BE2C (cell line): ENCODE data around the gene AHI1.
A peak's percentile ranks its signal among the peaks of the same experiment; 100 is the strongest.

Experiments
- DNase-seq: peaks from one replicate; pipeline ENCODE4 v3.0.0-alpha.2; 2020
- H3K27me3 ChIP-seq: fragments of 250-450 bp; sonication (Bioruptor Pico); 2 replicates; pipeline ENCODE4 v1.5.1; 2020; ENCODE audit warnings: mild to moderate bottlenecking
- H3K36me3 ChIP-seq: fragments of 250-450 bp; sonication (Bioruptor Pico); 2 replicates; pipeline ENCODE4 v1.5.1; 2020; ENCODE audit warnings: mild to moderate bottlenecking
- H3K4me1 ChIP-seq: fragments of 250-450 bp; sonication (Bioruptor Pico); 2 replicates; pipeline ENCODE4 v1.5.1; 2020
- H3K4me3 ChIP-seq: 2 replicates; pipeline ENCODE4 v1.5.1; 2011; ENCODE audit warnings: low read depth, low read length
- H3K9me3 ChIP-seq: fragments of 250-450 bp; sonication (Bioruptor Pico); 2 replicates; pipeline ENCODE4 v1.5.1; 2020
- CTCF ChIP-seq: IDR thresholded peaks from 2 replicates; pipeline ENCODE4 v1.5.1; 2012; ENCODE audit warnings: mild to moderate bottlenecking, low read depth, low read length

AHI1 gene

DNA sequence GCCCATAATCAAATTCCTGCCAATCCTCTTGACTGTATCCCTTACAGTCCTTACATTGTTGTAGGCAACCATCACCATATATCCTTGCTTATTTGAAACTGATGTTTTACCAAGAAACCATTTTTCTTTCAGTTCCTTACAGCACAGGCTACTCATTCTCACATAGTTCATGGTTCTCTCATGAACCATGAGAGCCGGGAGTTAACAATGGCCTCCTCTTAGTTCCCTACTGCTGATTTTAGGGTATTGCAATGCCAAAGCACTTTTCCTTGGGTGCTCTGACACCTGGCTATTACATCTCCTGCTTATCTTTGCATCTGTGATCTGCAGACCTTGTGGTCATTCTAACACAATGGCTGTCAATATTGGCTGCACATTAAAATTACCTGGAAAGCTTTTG is 183.0 kb downstream of the AHI1 start:
- Histone ChIP-seq H3K9me3 (no peaks in the 10 kb centered on the region), H3K27me3 (no peaks in the 10 kb centered on the region), H3K4me1 (no peaks in the 10 kb centered on the region), H3K4me3 (no peak overlapping the region), H3K36me3 (no peaks in the 10 kb centered on the region)
- 0 out of 2 replicates have a peak, but pooled peaks have one; percentile 6 for TF ChIP-seq CTCF
- DNase-seq: no peak

DNA sequence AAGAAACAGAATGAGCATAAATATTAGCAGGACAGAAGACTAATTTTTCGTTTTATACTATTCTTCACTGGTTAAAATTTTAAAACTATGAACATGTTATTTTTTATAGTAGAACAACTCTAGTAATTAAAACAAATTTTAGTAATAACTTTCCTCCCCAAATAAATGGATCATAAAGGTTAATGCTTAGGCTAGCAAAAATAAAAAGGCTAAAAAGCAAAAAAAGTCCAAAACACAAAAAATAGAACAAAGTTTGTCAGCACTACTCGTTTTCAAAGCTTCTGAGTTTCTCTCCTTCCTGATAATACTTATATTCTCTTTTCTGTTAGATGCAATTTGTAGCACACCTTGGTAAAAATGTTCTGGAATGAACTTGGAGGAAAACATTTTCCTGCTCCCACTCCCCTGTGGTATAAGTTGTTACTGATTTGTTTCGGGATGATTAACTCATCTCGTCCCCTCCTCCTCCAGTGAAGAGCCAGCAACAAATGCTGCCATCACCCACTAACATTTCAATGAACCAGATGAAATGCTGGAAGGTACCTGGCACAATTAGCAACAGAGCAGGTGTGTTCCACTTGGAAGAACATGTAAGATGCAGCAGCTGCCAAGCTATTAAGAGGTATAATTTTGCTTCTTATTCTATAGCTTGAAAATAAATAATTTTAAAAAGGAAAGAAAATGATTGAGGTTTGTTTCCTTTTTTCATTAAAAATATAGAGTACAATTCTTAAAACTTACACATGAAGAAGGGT is 185.9 kb downstream of the AHI1 start:
- TF ChIP-seq CTCF: no peak
- no peaks in the 10 kb centered on the region for H3K4me1 ChIP-seq
- H3K27me3 ChIP-seq: no peaks in the 10 kb centered on the region
- no peaks in the 10 kb centered on the region for H3K36me3 ChIP-seq
- no peak for DNase-seq
- H3K4me3 ChIP-seq: no peak overlapping the region
- no peaks in the 10 kb centered on the region for H3K9me3 ChIP-seq

DNA sequence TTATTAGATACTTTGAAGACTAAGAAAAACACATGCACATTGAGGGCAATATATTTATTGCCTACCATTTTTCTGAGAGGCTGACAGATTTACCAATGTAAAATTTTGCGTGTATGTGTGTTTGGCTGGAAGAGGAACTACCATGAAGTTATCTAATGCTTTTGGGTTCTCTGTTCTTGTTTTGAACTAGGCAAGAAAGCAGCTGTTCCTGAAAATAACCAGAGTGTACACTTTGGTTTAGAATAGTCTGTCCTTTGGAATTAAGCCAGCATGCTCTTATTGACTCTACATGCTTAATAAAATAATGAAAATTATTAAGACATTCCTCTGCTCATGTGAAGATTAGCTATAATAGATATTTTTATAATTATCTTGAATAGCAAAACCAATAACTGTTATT is 187.2 kb downstream of the AHI1 start:
- H3K9me3 ChIP-seq: no peaks in the 10 kb centered on the region
- H3K27me3 ChIP-seq: no peaks in the 10 kb centered on the region
- DNase-seq: no peak
- H3K4me1 ChIP-seq: no peaks in the 10 kb centered on the region
- no peak for TF ChIP-seq CTCF
- H3K36me3 ChIP-seq: no peaks in the 10 kb centered on the region
- no peak overlapping the region for H3K4me3 ChIP-seq

DNA sequence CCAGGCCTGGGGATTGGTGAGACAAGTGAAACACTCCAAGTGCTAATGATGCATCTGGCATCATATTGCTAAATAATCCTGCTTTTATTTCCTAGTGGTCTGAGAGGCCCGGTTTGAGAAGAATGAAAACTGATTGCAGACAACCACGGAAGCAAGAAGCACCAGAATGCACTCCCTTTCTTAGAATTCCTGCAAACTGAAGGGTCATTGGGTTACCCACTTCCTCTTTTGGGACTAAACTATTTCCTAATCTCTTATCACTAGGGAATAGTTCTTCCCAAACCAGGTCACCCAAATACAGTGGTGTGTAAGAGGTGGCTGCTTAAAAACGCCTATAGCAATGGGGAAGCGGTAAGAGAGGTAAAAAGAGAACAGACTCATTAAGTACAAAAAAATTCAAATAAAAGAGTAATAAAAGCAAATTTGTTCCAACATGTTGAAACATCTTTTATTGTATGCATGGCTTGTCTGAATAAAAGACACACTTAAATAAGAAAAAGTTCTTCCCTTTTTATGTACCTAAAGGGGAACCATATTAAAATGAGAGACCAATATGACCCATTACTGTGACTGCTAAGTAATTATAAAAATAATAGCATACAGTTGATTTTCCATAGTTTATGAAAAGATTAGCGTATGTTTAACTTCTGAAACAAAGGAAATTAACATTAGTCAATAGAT is 190.7 kb downstream of the AHI1 start:
- Histone ChIP-seq H3K4me1 (no peaks in the 10 kb centered on the region), H3K36me3 (no peaks in the 10 kb centered on the region; the same call in 1 of the 2 replicates), H3K9me3 (no peaks in the 10 kb centered on the region), H3K27me3 (no peaks in the 10 kb centered on the region), H3K4me3 (no peak overlapping the region)
- TF ChIP-seq CTCF: no peak
- no peak for DNase-seq

DNA sequence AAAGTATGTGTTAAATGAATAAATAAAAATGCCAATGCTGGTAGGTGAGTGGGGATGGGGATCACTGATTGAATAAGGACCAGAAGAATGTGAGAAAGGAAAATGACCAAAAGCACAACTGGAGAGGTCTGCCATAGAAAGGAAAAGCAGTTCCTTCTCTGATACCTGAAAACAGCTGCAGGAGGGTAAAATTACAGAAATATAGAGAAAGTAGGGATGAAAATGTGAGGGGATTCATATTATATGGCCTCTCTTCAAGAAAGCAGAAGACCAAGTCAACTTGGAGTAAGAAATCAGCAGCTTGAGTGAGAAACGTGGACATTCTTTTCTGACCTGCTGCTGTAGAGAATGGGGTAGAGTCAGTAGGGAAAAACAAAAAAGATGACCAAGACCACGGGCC is 191.4 kb downstream of the AHI1 start:
- H3K36me3 ChIP-seq: no peaks in the 10 kb centered on the region; the same call in 1 of the 2 replicates
- TF ChIP-seq CTCF: no peak
- no peaks in the 10 kb centered on the region for H3K27me3 ChIP-seq
- no peak overlapping the region for H3K4me3 ChIP-seq
- no peaks in the 10 kb centered on the region for H3K4me1 ChIP-seq
- DNase-seq: no peak
- no peaks in the 10 kb centered on the region for H3K9me3 ChIP-seq

GRCh38 chr6:135305684-135306083 is 191.9 kb downstream of the AHI1 start:
- Histone ChIP-seq H3K36me3 (no peaks in the 10 kb centered on the region; the same call in 1 of the 2 replicates), H3K27me3 (no peaks in the 10 kb centered on the region), H3K4me3 (no peak overlapping the region), H3K9me3 (no peaks in the 10 kb centered on the region), H3K4me1 (no peaks in the 10 kb centered on the region)
- DNase-seq: no peak
- TF ChIP-seq CTCF: no peak
